Trophoblast cell (in vitro differentiated cells and primary cell): ENCODE data around the gene MPIG6B.

Source experiments
- DNase-seq, 2 donors: peaks; one replicate each; pipeline ENCODE4 v3.0.0-alpha.2; 2016
- H2AFZ ChIP-seq: 2 replicates; pipeline ENCODE4 v1.6.1; 2013; ENCODE audit warnings: low read length, moderate library complexity, mild to moderate bottlenecking; ENCODE audit not compliant: insufficient read depth, poor library complexity
- H2AK5ac ChIP-seq: 2 replicates; pipeline ENCODE4 v1.6.1; 2013; ENCODE audit warnings: mild to moderate bottlenecking, low read length
- H2BK120ac ChIP-seq: 2 replicates; pipeline ENCODE4 v1.6.1; 2013; ENCODE audit warnings: low read length, mild to moderate bottlenecking, moderate library complexity; ENCODE audit not compliant: insufficient read depth, poor library complexity
- H2BK12ac ChIP-seq: 2 replicates; pipeline ENCODE4 v1.6.1; 2013; ENCODE audit warnings: mild to moderate bottlenecking, low read length, moderate library complexity
- H2BK5ac ChIP-seq: 2 replicates; pipeline ENCODE4 v1.6.1; 2013; ENCODE audit warnings: low read length, low read depth, moderate library complexity, mild to moderate bottlenecking; ENCODE audit not compliant: poor library complexity
- H3K14ac ChIP-seq: 2 replicates; pipeline ENCODE4 v1.6.1; 2013; ENCODE audit warnings: mild to moderate bottlenecking, low read length
- H3K18ac ChIP-seq: 2 replicates; pipeline ENCODE4 v1.6.1; 2013; ENCODE audit warnings: mild to moderate bottlenecking, low read length
- H3K23ac ChIP-seq: 2 replicates; pipeline ENCODE4 v1.6.1; 2013; ENCODE audit warnings: low read length
- H3K27ac ChIP-seq: 2 replicates; pipeline ENCODE4 v1.5.1; 2013; ENCODE audit warnings: low read depth, mild to moderate bottlenecking, inconsistent platforms, low read length, moderate library complexity
- H3K27me3 ChIP-seq: 2 replicates; pipeline ENCODE4 v1.6.1; 2013; ENCODE audit warnings: inconsistent platforms, mild to moderate bottlenecking, low read length, moderate library complexity; ENCODE audit not compliant: insufficient read depth
- H3K36me3 ChIP-seq, 2 experiments: 1 replicate in 1 of 2; 2 replicates in 1 of 2; pipeline ENCODE4 v1.6.1; 2013; ENCODE audit warnings: low read length in 2 of 2, mild to moderate bottlenecking in 2 of 2, moderate library complexity in 1 of 2; ENCODE audit not compliant: insufficient read depth in 2 of 2, control insufficient read depth in 1 of 2
- H3K4ac ChIP-seq: 2 replicates; pipeline ENCODE4 v1.6.1; 2013; ENCODE audit warnings: low read depth, mild to moderate bottlenecking, low read length, moderate library complexity
- H3K4me1 ChIP-seq, 2 experiments: 1 replicate in 1 of 2; 2 replicates in 1 of 2; pipeline ENCODE4 v1.6.1; 2013; ENCODE audit warnings: low read length in 2 of 2, mild to moderate bottlenecking in 2 of 2, moderate library complexity in 1 of 2; ENCODE audit not compliant: insufficient read depth in 2 of 2, control insufficient read depth in 1 of 2
- H3K4me2 ChIP-seq: 2 replicates; pipeline ENCODE4 v1.6.1; 2013; ENCODE audit warnings: inconsistent platforms, mild to moderate bottlenecking, low read length, moderate library complexity
- H3K4me3 ChIP-seq: 2 replicates; pipeline ENCODE4 v1.5.1; 2013; ENCODE audit warnings: mild to moderate bottlenecking, low read depth, low read length, inconsistent platforms
- H3K79me1 ChIP-seq: one replicate; pipeline ENCODE4 v1.6.1; 2013; ENCODE audit warnings: low read length
- H3K79me2 ChIP-seq: 2 replicates; pipeline ENCODE4 v1.6.1; 2013; ENCODE audit warnings: low read length, mild to moderate bottlenecking; ENCODE audit not compliant: control insufficient read depth, insufficient read depth, poor library complexity
- H3K9ac ChIP-seq: 2 replicates; pipeline ENCODE4 v1.6.1; 2013; ENCODE audit warnings: mild to moderate bottlenecking, low read length
- H3K9me3 ChIP-seq: 2 replicates; pipeline ENCODE4 v1.6.1; 2013; ENCODE audit warnings: low read depth, mild to moderate bottlenecking, control low read depth, inconsistent platforms, low read length; ENCODE audit not compliant: insufficient read depth
- H4K12ac ChIP-seq: 2 replicates; pipeline ENCODE4 v1.6.1; 2013; ENCODE audit warnings: low read depth, mild to moderate bottlenecking, low read length, moderate library complexity
- H4K8ac ChIP-seq: 2 replicates; pipeline ENCODE4 v1.6.1; 2013; ENCODE audit warnings: low read depth, mild to moderate bottlenecking, low read length, moderate library complexity
- H4K91ac ChIP-seq: one replicate; pipeline ENCODE4 v1.6.1; 2013; ENCODE audit warnings: low read depth, mild to moderate bottlenecking, low read length, moderate library complexity
- WGBS: extraction: QIAGEN DNeasy Blood & Tissue Kit; methylation state at CpG from one replicate; pipeline ENCODE4 v1.1.7; 2013; ENCODE audit warnings: missing lambda C conversion rate; ENCODE audit not compliant: insufficient read length, insufficient coverage; ENCODE audit errors: extremely low coverage; 5-methylcytosine and 5-hydroxymethylcytosine counted together

MPIG6B gene

DNA sequence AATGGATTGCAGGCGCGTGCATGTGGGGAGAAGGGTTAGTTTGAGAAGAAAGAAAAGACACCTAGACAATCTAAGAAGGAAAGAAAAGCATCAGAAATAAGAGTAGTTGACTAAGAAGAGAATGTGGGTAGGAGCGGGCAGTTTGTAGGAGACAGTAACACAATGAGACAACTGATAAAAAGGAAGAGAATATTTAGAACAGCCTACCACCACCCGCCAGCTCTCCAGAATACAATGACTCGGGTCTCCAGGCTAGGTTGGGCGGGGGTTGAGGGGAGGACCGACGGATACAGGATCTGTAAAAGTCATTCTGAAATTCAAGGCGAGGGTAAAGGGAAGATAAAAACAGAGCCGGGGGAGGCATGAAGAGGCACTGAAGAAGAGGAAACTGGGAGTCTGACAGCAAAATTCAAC lies 20.8 kb upstream of the MPIG6B start:
- peak overlapping the region; percentile 82 for H3K4me2 ChIP-seq
- H2AK5ac ChIP-seq, result no peak overlapping the region
- peaks cover 7 to 8% of the 10 kb centered on the region in 2 experiments for H3K4me1 ChIP-seq

GRCh38 chr6:31702819-31703716 lies 20.1 kb upstream of the MPIG6B start, which contains the start of gene ABHD16A:
ABHD16A (minus strand) TSS chr6:31703324; CDS start chr6:31703281, 43 bp downstream.
- Histone ChIP-seq H3K4me3 (peak within 1 kb of the TSS; percentile 88), H3K79me2 (peaks cover 6% of the 10 kb centered on the region), H3K27ac (peak within 1 kb of the TSS; percentile 94), H3K27me3 (no peaks in the 10 kb centered on the region), H2BK12ac (peak within 1 kb of the TSS; percentile 47), H3K14ac (peak within 1 kb of the TSS; percentile 48), H3K9me3 (peaks cover 2% of the 10 kb centered on the region), H2BK120ac (peak within 1 kb of the TSS; percentile 29), H2BK5ac (peak within 1 kb of the TSS; percentile 38), H3K9ac (peak within 1 kb of the TSS; percentile 99), H3K4me1 (peaks cover 7 to 8% of the 10 kb centered on the region in 2 experiments), H2AK5ac (no peak within 1 kb of the TSS), H3K79me1 (peaks cover 6% of the 10 kb centered on the region), H2AFZ (peak within 1 kb of the TSS; percentile 60), H3K18ac (peak within 1 kb of the TSS; percentile 60), H3K23ac (no peak within 1 kb of the TSS), H3K36me3 (peaks cover 5 to 7% of the 10 kb centered on the region in 2 experiments), H4K91ac (peak within 1 kb of the TSS; percentile 71), H3K4ac (peak within 1 kb of the TSS; percentile 78), H4K12ac (peak within 1 kb of the TSS; percentile 94), H3K4me2 (peak within 1 kb of the TSS; percentile 82), H4K8ac (peak within 1 kb of the TSS; percentile 87)
- no CpG with 5 or more reads among the region's 54 CpGs for WGBS
- DNase-seq, result peak; percentile 99 to 100

More for the DNA sequence above, 20.8 kb upstream of the MPIG6B start:
- Histone ChIP-seq H3K27ac (peak overlapping the region; percentile 94), H3K4me3 (peak overlapping the region; percentile 88), H2BK5ac (peak overlapping the region; percentile 38), H2BK12ac (no peak overlapping the region), H3K79me1 (peaks cover 6% of the 10 kb centered on the region), H3K27me3 (no peaks in the 10 kb centered on the region), H4K8ac (peak overlapping the region; percentile 87), H3K79me2 (peaks cover 6% of the 10 kb centered on the region), H3K9ac (peak overlapping the region; percentile 99), H4K91ac (peak overlapping the region; percentile 69), H4K12ac (peak overlapping the region; percentile 94), H3K4ac (peak overlapping the region; percentile 78), H3K23ac (no peak overlapping the region), H3K14ac (peak overlapping the region; percentile 48), H3K9me3 (peaks cover 2% of the 10 kb centered on the region), H3K18ac (peak overlapping the region; percentile 60), H3K36me3 (peaks cover 7% of the 10 kb centered on the region in 2 experiments), H2AFZ (peak overlapping the region; percentile 38), H2BK120ac (peak overlapping the region; percentile 29)
- no CpG with 5 or more reads among the region's 10 CpGs for WGBS
- peak in 1 of 2 donors; percentile 15 for DNase-seq

GRCh38 chr6:31705931-31706330 lies 17.2 kb upstream of the MPIG6B start:
- Histone ChIP-seq H4K8ac (no peak overlapping the region), H3K23ac (no peak overlapping the region), H3K9ac (no peak overlapping the region), H2BK12ac (no peak overlapping the region), H3K4ac (no peak overlapping the region), H2BK120ac (no peak overlapping the region), H3K9me3 (peaks cover 2% of the 10 kb centered on the region), H3K4me1 (peaks cover 6 to 8% of the 10 kb centered on the region in 2 experiments), H3K4me2 (no peak overlapping the region), H3K79me2 (peaks cover 6% of the 10 kb centered on the region), H4K12ac (no peak overlapping the region), H3K27ac (no peak overlapping the region), H3K27me3 (no peaks in the 10 kb centered on the region), H3K14ac (no peak overlapping the region), H3K36me3 (peaks cover 1 to 2% of the 10 kb centered on the region in 2 experiments), H3K18ac (no peak overlapping the region), H3K4me3 (no peak overlapping the region), H2AK5ac (no peak overlapping the region), H2AFZ (no peak overlapping the region), H3K79me1 (peaks cover 6% of the 10 kb centered on the region), H4K91ac (no peak overlapping the region), H2BK5ac (no peak overlapping the region)
- WGBS, result no CpG with 5 or more reads among the region's 6 CpGs
- no peak for DNase-seq

DNA sequence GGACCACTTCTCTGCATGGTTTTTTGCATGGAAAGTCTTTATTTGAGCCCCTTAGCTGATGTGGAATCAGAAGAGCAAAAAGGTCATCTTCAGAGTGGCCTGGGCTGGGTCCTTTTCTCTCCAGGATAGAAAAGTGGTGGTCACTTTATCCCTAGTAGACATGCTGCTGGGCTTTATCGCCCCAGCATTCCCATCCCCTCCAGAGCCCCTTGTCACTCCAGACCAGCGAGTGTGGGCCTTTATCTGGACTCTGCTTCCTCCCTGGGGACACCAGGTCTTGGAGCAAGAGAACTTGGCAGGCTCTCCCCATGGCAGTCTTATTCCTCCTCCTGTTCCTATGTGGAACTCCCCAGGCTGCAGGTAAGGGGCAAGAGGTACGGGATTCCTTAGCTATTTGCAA lies 16.6 kb upstream of the MPIG6B start, which contains the start of gene LY6G6F:
Gene LY6G6F, plus strand, starts transcription at position 268 of the 400 bp plus-strand sequence. Its CDS starts 41 bp downstream, at position 309.
- Histone ChIP-seq H3K14ac (no peak within 1 kb of the TSS), H3K27ac (no peak within 1 kb of the TSS), H4K8ac (no peak within 1 kb of the TSS), H2AFZ (no peak within 1 kb of the TSS), H3K4ac (no peak within 1 kb of the TSS), H2BK5ac (no peak within 1 kb of the TSS), H4K12ac (no peak within 1 kb of the TSS), H3K18ac (no peak within 1 kb of the TSS), H3K4me1 (peaks cover 5 to 7% of the 10 kb centered on the region in 2 experiments), H3K9ac (no peak within 1 kb of the TSS), H3K79me2 (peaks cover 6% of the 10 kb centered on the region), H3K23ac (no peak within 1 kb of the TSS), H4K91ac (no peak within 1 kb of the TSS), H2BK12ac (no peak within 1 kb of the TSS), H2AK5ac (no peak within 1 kb of the TSS), H3K36me3 (no peaks in the 10 kb centered on the region), H3K27me3 (no peaks in the 10 kb centered on the region), H2BK120ac (no peak within 1 kb of the TSS), H3K79me1 (peaks cover 6% of the 10 kb centered on the region), H3K4me2 (no peak within 1 kb of the TSS), H3K9me3 (peaks cover 2% of the 10 kb centered on the region), H3K4me3 (no peak within 1 kb of the TSS)
- WGBS, result no CpG with 5 or more reads among the region's 3 CpGs
- no peak for DNase-seq
